SK-N-SH (cell line): ENCODE results near the gene ATP8A1. TPM values are rescaled to one million over a fixed set of nuclear protein-coding genes. Genes with fewer than 3 reads are reported as not detected.

Source experiments
- CTCF ChIA-PET: fragments of 300-600, 350-600 bp; formaldehyde crosslinking; extraction: SDS; loops from one replicate; lab custom pipeline; 2021; lab: Yijun Ruan, JAX
- POLR2A ChIA-PET: fragments of 350-600 bp; sonication (Branson Sonifier 250); formaldehyde crosslinking; extraction: SDS; loops from one replicate; lab custom pipeline; 2020; ENCODE audit warnings: antibody characterized with exemption, inconsistent platforms; lab: Yijun Ruan, JAX
- DNase-seq: peaks from one replicate; pipeline ENCODE4 v3.0.0; 2012
- H2AFZ ChIP-seq: fragments of 200-600 bp; sonication (generic); 2 replicates; pipeline ENCODE4 v1.8.1; 2016; ENCODE audit warnings: antibody characterized with exemption, mild to moderate bottlenecking, low read depth
- H3F3A ChIP-seq: fragments of 200-600 bp; sonication (generic); replicated peaks from 2 replicates; pipeline ENCODE3; 2016; ENCODE audit warnings: antibody characterized with exemption, mild to moderate bottlenecking; ENCODE audit not compliant: insufficient read depth
- H3K27ac ChIP-seq, 2 experiments: fragments of 200-500 bp in 1 of 2; fragments of 200-600 bp in 1 of 2; sonication (Bioruptor generic) in 1 of 2; sonication (generic), shearing (Covaris generic) in 1 of 2; 2 replicates each; pipeline versions ENCODE4 v1.5.1 to v1.6.1; 2014 to 2016; ENCODE audit warnings: low read depth in 2 of 2, inconsistent platforms in 1 of 2, low read length in 1 of 2, mild to moderate bottlenecking in 1 of 2, mixed read lengths in 1 of 2
- H3K27me3 ChIP-seq: fragments of 200-600 bp; sonication (generic), shearing (Covaris generic); 2 replicates; pipeline ENCODE4 v1.6.1; 2016; ENCODE audit warnings: mixed run types; ENCODE audit not compliant: insufficient read depth
- H3K36me3 ChIP-seq, 2 experiments: fragments of 200-500 bp in 1 of 2; fragments of 200-600 bp in 1 of 2; sonication (Bioruptor generic) in 1 of 2; sonication (generic) in 1 of 2; replicated peaks in 1 of 2; 2 replicates each; pipeline versions ENCODE3 to v1.5.1; 2014 to 2016; ENCODE audit warnings: low read length in 1 of 2, mild to moderate bottlenecking in 1 of 2; ENCODE audit not compliant: insufficient read depth in 2 of 2, control insufficient read depth in 1 of 2
- H3K4me1 ChIP-seq, 2 experiments: fragments of 200-500 bp in 1 of 2; fragments of 200-600 bp in 1 of 2; sonication (Bioruptor generic) in 1 of 2; sonication (generic), shearing (Covaris generic) in 1 of 2; 2 replicates each; pipeline versions ENCODE4 v1.5.1 to v1.6.1; 2014 to 2016; ENCODE audit warnings: low read depth in 1 of 2, low read length in 1 of 2, mixed run types in 1 of 2; ENCODE audit not compliant: insufficient read depth in 2 of 2, control insufficient read depth in 1 of 2
- H3K4me2 ChIP-seq: fragments of 200-600 bp; sonication (generic), shearing (Covaris generic); 2 replicates; pipeline ENCODE4 v1.6.1; 2017; ENCODE audit warnings: mixed run types
- H3K4me3 ChIP-seq, 2 experiments: fragments of 200-500 bp in 1 of 2; fragments of 200-600 bp in 1 of 2; sonication (Bioruptor generic) in 1 of 2; sonication (generic), shearing (Covaris generic) in 1 of 2; 2 replicates each; pipeline versions ENCODE4 v1.5.1 to v1.8.1; 2014 to 2016; ENCODE audit warnings: low read depth in 2 of 2, inconsistent platforms in 1 of 2, low read length in 1 of 2, mild to moderate bottlenecking in 1 of 2, mixed read lengths in 1 of 2, moderate library complexity in 1 of 2
- H3K79me2 ChIP-seq: fragments of 200-600 bp; sonication (generic); 2 replicates; pipeline ENCODE4 v1.8.1; 2017; ENCODE audit warnings: mild to moderate bottlenecking; ENCODE audit not compliant: insufficient read depth
- H3K9ac ChIP-seq: fragments of 200-600 bp; sonication (generic); 2 replicates; pipeline ENCODE4 v1.6.1; 2017; ENCODE audit warnings: mixed run types
- H3K9me2 ChIP-seq: fragments of 200-600 bp; sonication (generic); 2 replicates; pipeline ENCODE4 v1.6.1; 2017; ENCODE audit warnings: mixed run types
- H3K9me3 ChIP-seq: fragments of 200-600 bp; sonication (generic); 2 replicates; pipeline ENCODE4 v1.6.1; 2017; ENCODE audit warnings: mixed run types, mild to moderate bottlenecking, moderate library complexity
- H4K20me1 ChIP-seq: fragments of 200-600 bp; sonication (generic); 2 replicates; pipeline ENCODE4 v1.6.1; 2017; ENCODE audit warnings: mild to moderate bottlenecking, mixed run types; ENCODE audit not compliant: insufficient read depth
- CHD2 ChIP-seq: fragments of 150-350 bp; IDR thresholded peaks from 2 replicates; pipeline ENCODE4 v1.6.1; 2018; ENCODE audit warnings: low read length; ENCODE audit not compliant: partially characterized antibody
- EZH2phosphoT487 ChIP-seq: fragments of 200-600 bp; sonication (generic); IDR thresholded peaks from 2 replicates; pipeline ENCODE4 v1.6.1; 2017; ENCODE audit warnings: low read depth, mixed run types, mild to moderate bottlenecking, antibody characterized with exemption, moderate library complexity, borderline replicate concordance
- FOSL2 ChIP-seq: IDR thresholded peaks from 2 replicates; pipeline ENCODE4 v1.4.0; 2012; ENCODE audit warnings: low read depth, mild to moderate bottlenecking, moderate library complexity, borderline replicate concordance
- FOXM1 ChIP-seq: IDR thresholded peaks from 2 replicates; pipeline ENCODE4 v1.4.0; 2012; ENCODE audit warnings: low read depth, mild to moderate bottlenecking
- GABPA ChIP-seq: IDR thresholded peaks from 2 replicates; pipeline ENCODE4 v1.4.0; 2012; ENCODE audit warnings: low read depth, mild to moderate bottlenecking
- MAX ChIP-seq: IDR thresholded peaks from 2 replicates; pipeline ENCODE4 v1.4.0; 2012; ENCODE audit warnings: low read depth
- MEF2A ChIP-seq: IDR thresholded peaks from 2 replicates; pipeline ENCODE4 v1.4.0; 2012; ENCODE audit warnings: low read depth, borderline replicate concordance
- MXI1 ChIP-seq: IDR thresholded peaks from 2 replicates; pipeline ENCODE4 v1.6.1; 2012; ENCODE audit warnings: mild to moderate bottlenecking, low read depth, low read length, improper control_type of control experiment
- NRF1 ChIP-seq: IDR thresholded peaks from 2 replicates; pipeline ENCODE4 v1.6.1; 2012; ENCODE audit warnings: low read depth, mild to moderate bottlenecking, low read length
- RAD21 ChIP-seq: IDR thresholded peaks from 2 replicates; pipeline ENCODE4 v1.6.1; 2012; ENCODE audit warnings: mild to moderate bottlenecking, low read length
- REST ChIP-seq: IDR thresholded peaks from 2 replicates; pipeline ENCODE4 v1.6.1; 2012; ENCODE audit warnings: mild to moderate bottlenecking, low read depth, low read length, moderate library complexity
- RXRA ChIP-seq: IDR thresholded peaks from 2 replicates; pipeline ENCODE4 v1.4.0; 2012; ENCODE audit warnings: low read depth, mild to moderate bottlenecking, borderline replicate concordance
- SIN3A ChIP-seq: IDR thresholded peaks from 2 replicates; pipeline ENCODE4 v1.6.1; 2012; ENCODE audit warnings: low read depth, mild to moderate bottlenecking, low read length, moderate library complexity, borderline replicate concordance
- SMC3 ChIP-seq: IDR thresholded peaks from 2 replicates; pipeline ENCODE4 v1.6.1; 2012; ENCODE audit warnings: low read depth, low read length, improper control_type of control experiment
- TEAD4 ChIP-seq: IDR thresholded peaks from 2 replicates; pipeline ENCODE4 v1.4.0; 2012; ENCODE audit warnings: mild to moderate bottlenecking, borderline replicate concordance; ENCODE audit not compliant: insufficient read depth
- USF2 ChIP-seq: fragments of 150-350 bp; IDR thresholded peaks from 2 replicates; pipeline ENCODE4 v1.6.1; 2017; ENCODE audit warnings: antibody characterized with exemption, low read length, low read depth, borderline replicate concordance
- YY1 ChIP-seq: IDR thresholded peaks from 2 replicates; pipeline ENCODE4 v1.4.0; 2012; ENCODE audit warnings: low read depth, mild to moderate bottlenecking
- WGBS: methylation state at CpG from one replicate; pipeline ENCODE4 v1.1.6; 2017; ENCODE audit warnings: low lambda C conversion rate; 5-methylcytosine and 5-hydroxymethylcytosine counted together
- polyA plus RNA-seq, 3 experiments: library from polyadenylated mRNA; depleted of rRNA; stranded (reverse); fragments of >200 nt; gene quantifications; 2 replicates each; pipeline ENCODE4 v1.2.3, GENCODE V29; 2012
- TF ChIP-seq, protein P1 (sequence below): fragments of 150-350 bp; IDR thresholded peaks from 2 replicates; pipeline ENCODE4 v1.6.1; 2016; ENCODE audit warnings: mild to moderate bottlenecking, low read depth, low read length

The ATP8A1 gene
- polyA plus RNA-seq, 1 of the 3 experiments (the other 2 are of a cell fraction) = 0.38 TPM

DNA sequence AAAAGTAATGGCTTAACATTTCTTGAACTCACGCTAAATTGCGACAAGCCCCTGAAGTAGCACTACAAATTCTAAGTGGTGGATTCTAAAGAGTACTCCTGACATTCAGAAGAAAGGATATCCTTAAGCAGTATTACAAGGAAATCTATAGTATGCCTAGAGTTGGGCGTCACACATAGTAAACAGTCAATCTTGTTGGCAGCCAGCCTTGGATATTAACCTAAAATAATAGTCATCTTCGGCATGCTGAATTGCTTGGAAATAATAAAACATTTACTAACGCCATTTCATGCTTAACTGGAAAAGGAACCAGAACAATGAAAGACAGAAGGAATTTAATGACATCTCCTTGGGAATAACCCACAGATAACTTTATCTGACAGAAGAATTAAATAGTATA, 18.6 kb downstream of the ATP8A1 start:
- Histone ChIP-seq H3K36me3 (no peaks in the 10 kb centered on the region), H3K9ac (no peak overlapping the region), H3K4me2 (no peak overlapping the region), H3K4me1 (peaks cover 0 to 13% of the 10 kb centered on the region in 2 experiments; a peak in 2 of 4 replicates), H2AFZ (no peak overlapping the region), H3K9me3 (no peaks in the 10 kb centered on the region), H4K20me1 (no peaks in the 10 kb centered on the region), H3K27ac (no peak overlapping the region), H3K79me2 (no peaks in the 10 kb centered on the region), H3K9me2 (no peaks in the 10 kb centered on the region), H3F3A (no peaks in the 10 kb centered on the region), H3K27me3 (no peaks in the 10 kb centered on the region), H3K4me3 (no peak overlapping the region)
- DNase-seq = no peak
- ChIA-PET CTCF (no interaction called here), POLR2A (no interaction called here)
- no peak for TF ChIP-seq SMC3
- TF ChIP-seq CHD2 = no peak
- no peak for TF ChIP-seq FOSL2
- no peak for TF ChIP-seq USF2
- TF ChIP-seq GABPA = no peak
- TF ChIP-seq, protein P1, sequence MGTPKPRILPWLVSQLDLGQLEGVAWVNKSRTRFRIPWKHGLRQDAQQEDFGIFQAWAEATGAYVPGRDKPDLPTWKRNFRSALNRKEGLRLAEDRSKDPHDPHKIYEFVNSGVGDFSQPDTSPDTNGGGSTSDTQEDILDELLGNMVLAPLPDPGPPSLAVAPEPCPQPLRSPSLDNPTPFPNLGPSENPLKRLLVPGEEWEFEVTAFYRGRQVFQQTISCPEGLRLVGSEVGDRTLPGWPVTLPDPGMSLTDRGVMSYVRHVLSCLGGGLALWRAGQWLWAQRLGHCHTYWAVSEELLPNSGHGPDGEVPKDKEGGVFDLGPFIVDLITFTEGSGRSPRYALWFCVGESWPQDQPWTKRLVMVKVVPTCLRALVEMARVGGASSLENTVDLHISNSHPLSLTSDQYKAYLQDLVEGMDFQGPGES = no peak
- TF ChIP-seq MAX = no peak
- no peak for TF ChIP-seq NRF1
- no peak for TF ChIP-seq YY1
- no peak for TF ChIP-seq RXRA
- no peak for TF ChIP-seq EZH2phosphoT487
- TF ChIP-seq RAD21 = no peak
- TF ChIP-seq SIN3A = no peak
- no peak for TF ChIP-seq MEF2A
- no peak for TF ChIP-seq TEAD4
- no peak for TF ChIP-seq REST
- TF ChIP-seq MXI1 = no peak
- TF ChIP-seq FOXM1 = no peak
- 59% methylated on average over 5 of the region's 5 CpGs for WGBS
